SK-N-MC (cell line): ENCODE data around the gene LAIR1.
"Not testable (repeated sequence)": the region's sequence is repeated elsewhere in the genome, so short reads cannot be mapped to it uniquely, and the experiment has no call there.

Source experiments
- DNase-seq: peaks from one replicate; pipeline ENCODE4 v3.0.0-alpha.2; 2011; ENCODE audit warnings: low read depth, low spot score
- H3K27ac ChIP-seq: fragments of 200-600 bp; sonication (generic); 2 replicates; pipeline ENCODE4 v1.5.1; 2016; ENCODE audit warnings: mixed run types
- H3K36me3 ChIP-seq: fragments of 200-600 bp; sonication (generic); 2 replicates; pipeline ENCODE4 v1.6.1; 2017; ENCODE audit warnings: antibody characterized with exemption, low read length, mixed read lengths; ENCODE audit not compliant: insufficient read depth
- H3K4me3 ChIP-seq: fragments of 200-600 bp; sonication (generic); 2 replicates; pipeline ENCODE4 v1.5.1; 2016
- H3K9ac ChIP-seq: fragments of 200-600 bp; sonication (generic); 2 replicates; pipeline ENCODE4 v1.8.0; 2017; ENCODE audit warnings: mixed run types, mixed read lengths; ENCODE audit not compliant: insufficient read length
- H3K9me3 ChIP-seq: fragments of 200-600 bp; sonication (generic); 2 replicates; pipeline ENCODE4 v1.6.1; 2017; ENCODE audit warnings: low read depth, mild to moderate bottlenecking, antibody characterized with exemption, low read length, moderate library complexity, mixed read lengths
- EZH2 ChIP-seq: fragments of 200-600 bp; sonication (generic); IDR thresholded peaks from one replicate; pipeline ENCODE4 v1.6.1; 2017; ENCODE audit warnings: antibody characterized with exemption
- FOXP2 ChIP-seq: optimal IDR thresholded peaks from 2 replicates; pipeline ENCODE3; 2011; ENCODE audit warnings: mild to moderate bottlenecking, moderate library complexity; ENCODE audit not compliant: insufficient read depth; ENCODE audit errors: extremely low read length, control extremely low read depth
- POLR2AphosphoS5 ChIP-seq: IDR thresholded peaks from 2 replicates; pipeline ENCODE4 v1.6.1; 2012; ENCODE audit warnings: mild to moderate bottlenecking, low read depth, low read length, borderline replicate concordance

Gene LAIR1

GRCh38 chr19:54383330-54383729 is 18.6 kb upstream of the LAIR1 start:
- Histone ChIP-seq H3K9me3 (no peaks in the 10 kb centered on the region), H3K36me3 (no peaks in the 10 kb centered on the region), H3K27ac (no peak overlapping the region), H3K4me3 (no peak overlapping the region), H3K9ac (no peak overlapping the region)
- no peak for TF ChIP-seq POLR2AphosphoS5
- TF ChIP-seq EZH2, result no peak
- no peak for TF ChIP-seq FOXP2
- DNase-seq, result no peak

DNA sequence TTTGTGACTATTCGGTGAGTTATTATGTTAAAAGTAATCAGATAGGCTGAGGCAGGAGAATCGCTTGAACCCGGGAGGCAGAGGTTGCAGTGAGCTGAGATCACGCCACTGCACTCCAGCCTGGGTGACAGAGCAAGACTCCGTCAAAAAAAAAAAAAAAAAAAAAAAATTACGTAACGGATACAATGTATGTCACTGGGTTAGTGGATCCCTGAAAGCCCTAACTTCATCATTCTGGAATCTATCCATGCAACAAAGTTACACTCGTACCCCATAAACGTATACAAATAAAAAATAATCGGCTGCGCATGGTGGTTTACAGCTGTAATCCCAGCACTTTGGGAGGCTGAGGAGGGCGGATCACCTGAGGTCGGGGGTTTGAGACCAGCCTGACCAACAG is 17.3 kb upstream of the LAIR1 start:
- DNase-seq, H3K9me3 ChIP-seq, H3K9ac ChIP-seq, H3K4me3 ChIP-seq, H3K36me3 ChIP-seq, H3K27ac ChIP-seq: not testable (repeated sequence)

- TF ChIP-seq EZH2, result no peak
- TF ChIP-seq FOXP2, result no peak
- TF ChIP-seq POLR2AphosphoS5, result no peak
- H3K27ac ChIP-seq, result no peak overlapping the region
- no peak overlapping the region for H3K4me3 ChIP-seq
These were observed 16.2 kb upstream of the LAIR1 start for GRCh38 chr19:54380897-54381296.

GRCh38 chr19:54379187-54379678 is 14.5 kb upstream of the LAIR1 start:
- Histone ChIP-seq H3K9ac (no peak overlapping the region), H3K4me3 (no peak overlapping the region), H3K27ac (no peak overlapping the region), H3K9me3 (no peaks in the 10 kb centered on the region), H3K36me3 (no peaks in the 10 kb centered on the region)
- TF ChIP-seq POLR2AphosphoS5, result no peak
- no peak for TF ChIP-seq EZH2
- TF ChIP-seq FOXP2, result no peak
- no peak for DNase-seq

More at GRCh38 chr19:54380897-54381296, 16.2 kb upstream of the LAIR1 start:
- no peak for DNase-seq
- H3K9ac ChIP-seq, result no peak overlapping the region
- no peaks in the 10 kb centered on the region for H3K36me3 ChIP-seq
- H3K9me3 ChIP-seq, result no peaks in the 10 kb centered on the region

GRCh38 chr19:54376610-54377285 is 12.0 kb upstream of the LAIR1 start:
- Histone ChIP-seq H3K27ac (no peak overlapping the region), H3K4me3 (no peak overlapping the region), H3K36me3 (no peaks in the 10 kb centered on the region), H3K9me3 (no peaks in the 10 kb centered on the region), H3K9ac (no peak overlapping the region)
- TF ChIP-seq FOXP2 (no peak), EZH2 (no peak), POLR2AphosphoS5 (no peak)
- no peak for DNase-seq

DNA sequence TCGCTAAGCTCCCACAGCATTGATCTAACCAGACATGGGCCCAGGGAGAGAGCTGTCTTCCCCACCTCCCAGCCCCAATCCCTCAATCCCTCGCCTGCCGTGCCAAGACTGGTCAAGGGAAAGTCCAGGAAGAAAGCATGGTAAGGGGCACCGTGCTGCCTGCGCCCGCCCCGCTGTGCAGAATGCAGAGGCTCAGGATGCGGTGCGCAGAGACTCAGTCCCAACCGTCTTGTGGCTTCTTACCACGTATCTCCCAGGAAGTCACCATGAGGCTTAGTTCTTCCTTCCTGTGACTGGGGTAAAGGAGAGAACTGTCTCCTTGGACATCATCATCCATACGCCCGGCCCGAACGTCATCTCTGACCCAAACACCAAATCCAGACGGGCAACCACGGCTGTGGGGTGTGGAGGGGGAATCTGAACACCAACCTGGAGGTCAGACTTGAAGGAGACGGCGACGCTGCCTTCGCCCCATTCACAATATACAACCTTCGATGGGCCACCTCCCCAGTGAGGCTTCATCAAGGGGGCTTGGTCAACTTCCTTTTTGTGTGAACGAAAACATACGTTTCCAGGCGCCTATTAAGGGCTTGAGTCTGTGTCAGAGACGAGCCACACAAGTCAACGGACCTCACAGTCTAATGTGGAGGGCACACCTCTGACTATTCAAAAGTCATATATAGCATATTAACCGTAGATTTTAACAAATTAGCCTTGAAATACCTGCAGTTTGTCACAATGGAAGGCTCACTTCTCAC is 10.6 kb upstream of the LAIR1 start:
- not testable (repeated sequence) for H3K9me3 ChIP-seq, DNase-seq, H3K36me3 ChIP-seq, H3K4me3 ChIP-seq, H3K9ac ChIP-seq, H3K27ac ChIP-seq

DNA sequence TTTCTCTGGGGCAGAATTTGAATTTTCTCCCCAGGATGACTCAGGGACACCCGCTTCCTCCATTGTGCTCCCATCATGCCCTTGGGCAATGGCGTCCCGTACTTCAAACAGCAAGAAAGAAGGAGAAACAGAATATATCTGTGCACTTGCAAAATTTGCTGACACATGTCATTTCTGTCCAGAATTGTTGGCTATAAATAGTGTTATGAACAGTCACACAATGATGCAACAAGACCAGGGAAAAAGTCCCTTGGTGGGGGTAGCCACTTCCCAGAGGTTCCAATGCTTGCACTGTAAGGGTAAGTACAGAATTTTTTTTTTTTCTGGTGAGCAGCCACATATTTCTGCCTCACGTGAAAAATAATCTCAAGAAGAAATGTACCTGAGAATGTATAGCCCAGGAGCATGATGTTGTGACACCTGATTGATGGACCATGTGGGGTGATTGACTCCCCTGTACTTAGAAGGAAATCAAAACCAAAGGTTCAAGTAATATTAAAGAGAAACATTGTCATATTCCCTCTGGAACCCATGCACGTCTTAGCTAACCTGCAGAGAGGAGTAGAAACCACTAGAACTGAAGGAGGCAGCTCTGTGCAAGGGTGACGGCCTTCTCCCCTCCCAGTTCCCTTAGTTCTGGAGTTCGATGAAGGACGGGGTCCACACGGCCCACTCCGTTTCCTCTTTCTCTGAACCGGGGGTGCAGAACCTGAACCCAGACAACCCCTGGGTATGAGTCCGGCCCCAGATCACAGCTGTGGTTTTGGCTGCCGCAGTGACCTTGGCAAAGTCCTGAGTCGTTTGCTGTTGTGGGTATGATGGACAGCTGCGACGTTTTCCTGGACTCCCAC is 9.3 kb upstream of the LAIR1 start:
- H3K9me3 ChIP-seq, result no peaks in the 10 kb centered on the region
- no peak overlapping the region for H3K9ac ChIP-seq
- H3K27ac ChIP-seq, result no peak overlapping the region
- H3K4me3 ChIP-seq, result no peak overlapping the region
- no peak for DNase-seq
- no peak for TF ChIP-seq FOXP2
- no peak for TF ChIP-seq EZH2
- no peak for TF ChIP-seq POLR2AphosphoS5
- no peaks in the 10 kb centered on the region for H3K36me3 ChIP-seq

GRCh38 chr19:54371453-54371852 is 6.7 kb upstream of the LAIR1 start:
- not testable (repeated sequence) for H3K27ac ChIP-seq, DNase-seq, H3K9me3 ChIP-seq, H3K9ac ChIP-seq, H3K36me3 ChIP-seq, H3K4me3 ChIP-seq

DNA sequence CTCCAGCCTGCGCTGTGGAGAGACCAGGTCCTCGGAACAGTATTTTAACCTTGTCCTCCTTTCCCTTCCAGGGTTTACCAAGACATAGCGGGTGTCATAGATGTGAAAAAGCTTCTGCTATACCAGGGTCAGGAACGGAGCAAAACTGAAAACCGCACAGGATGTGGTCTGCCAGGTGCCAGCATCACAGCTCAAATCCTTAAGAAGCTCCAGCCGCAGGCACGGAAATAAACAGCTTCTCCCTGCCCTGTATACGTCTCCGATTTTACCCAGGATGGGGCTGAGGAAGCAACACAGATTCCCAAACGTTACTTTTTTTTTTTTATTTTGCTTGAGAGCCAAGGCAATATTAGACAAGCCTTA is 5.7 kb upstream of the LAIR1 start:
- H3K36me3 ChIP-seq, H3K4me3 ChIP-seq, H3K9me3 ChIP-seq, H3K27ac ChIP-seq, DNase-seq, H3K9ac ChIP-seq: not testable (repeated sequence)

GRCh38 chr19:54369688-54370433 is 5.1 kb upstream of the LAIR1 start:
- not testable (repeated sequence) for DNase-seq, H3K36me3 ChIP-seq, H3K27ac ChIP-seq, H3K9ac ChIP-seq, H3K4me3 ChIP-seq, H3K9me3 ChIP-seq
